GM12878 (cell line): ENCODE data around the gene RASGRP3. TPM values are rescaled to one million over a fixed set of nuclear protein-coding genes. Genes with fewer than 3 reads are reported as not detected.
"Not testable (repeated sequence)": the region's sequence is repeated elsewhere in the genome, so short reads cannot be mapped to it uniquely, and the experiment has no call there.

ENCODE experiments used
- ATAC-seq: fragments of 200-7000 bp; cut with Tn5 transposase; 3 replicates; pipeline ENCODE4 v1.9.1; 2020; ENCODE audit warnings: mild to moderate bottlenecking, moderate library complexity
- BruUV-seq: library from RNA; stranded (reverse); fragments of 400-500 nt; replicated peaks from 2 replicates; lab custom pipeline; 2021; lab: Mats Ljungman, UMichigan
- CTCF ChIA-PET: fragments of 300-600 bp; sonication (Branson Sonifier 250); formaldehyde crosslinking; extraction: SDS; loops from one replicate; lab custom pipeline; 2021; ENCODE audit warnings: inconsistent platforms; lab: Yijun Ruan, JAX
- POLR2A ChIA-PET: fragments of 350-600 bp; formaldehyde crosslinking; extraction: SDS; loops from one replicate; lab custom pipeline; 2021; ENCODE audit warnings: inconsistent platforms; lab: Charles Lee
- RAD21 ChIA-PET: fragments of 300-600 bp; sonication (Branson Sonifier 250); formaldehyde crosslinking; loops from one replicate; lab custom pipeline; 2023; ENCODE audit warnings: antibody characterized with exemption; ENCODE audit not compliant: unreplicated experiment; lab: Charles Lee
- SMC1A ChIA-PET: fragments of 300-600 bp; sonication (Branson Sonifier 250); formaldehyde crosslinking; loops from one replicate; lab custom pipeline; 2023; ENCODE audit not compliant: unreplicated experiment, uncharacterized antibody; lab: Charles Lee
- DNase-seq: peaks from one replicate; pipeline ENCODE4 v3.0.0-alpha.2; 2011; ENCODE audit warnings: low read depth, low spot score
- FAIRE-seq: peaks from 3 replicates; lab custom pipeline; 2011; peaks lifted over from hg19 to GRCh38; lab: Jason Lieb, UNC
- H2AFZ ChIP-seq: 2 replicates; pipeline ENCODE4 v1.6.0; 2011; ENCODE audit warnings: low read depth, low read length, control low read depth; ENCODE audit not compliant: control insufficient read depth
- H3K27ac ChIP-seq: 2 replicates; pipeline ENCODE4 v1.5.1; 2011; ENCODE audit warnings: control low read depth; ENCODE audit not compliant: control insufficient read depth, insufficient read depth
- H3K27me3 ChIP-seq, 2 experiments: replicated peaks in 1 of 2; 2 replicates each; pipeline versions ENCODE4 v1.6.0 to v1.6.1; 2011; ENCODE audit warnings: low read length in 1 of 2; ENCODE audit not compliant: control insufficient read depth in 2 of 2, insufficient read depth in 2 of 2
- H3K36me3 ChIP-seq, 2 experiments: 2 replicates each; pipeline ENCODE4 v1.5.1; 2011; ENCODE audit warnings: low read length in 1 of 2; ENCODE audit not compliant: control insufficient read depth in 2 of 2, insufficient read depth in 2 of 2
- H3K4me1 ChIP-seq: 2 replicates; pipeline ENCODE4 v1.6.1; 2011; ENCODE audit warnings: mild to moderate bottlenecking, low read length, moderate library complexity, mixed read lengths; ENCODE audit not compliant: control insufficient read depth, insufficient read depth
- H3K4me2 ChIP-seq: 2 replicates; pipeline ENCODE4 v1.6.0; 2011; ENCODE audit warnings: control low read depth; ENCODE audit not compliant: control insufficient read depth, insufficient read depth
- H3K4me3 ChIP-seq: fragments of 200-600 bp; sonication (generic); 2 replicates; pipeline ENCODE4 v1.5.1; 2016
- H3K79me2 ChIP-seq: 2 replicates; pipeline ENCODE4 v1.6.0; 2011; ENCODE audit warnings: low read length; ENCODE audit not compliant: control insufficient read depth, insufficient read depth
- H3K9ac ChIP-seq: 2 replicates; pipeline ENCODE4 v1.8.0; 2011; ENCODE audit warnings: low read length, control low read depth, mixed read lengths; ENCODE audit not compliant: control insufficient read depth, insufficient read depth
- H3K9me3 ChIP-seq: replicated peaks from 3 replicates; pipeline ENCODE4 v1.5.1; 2011; ENCODE audit warnings: mild to moderate bottlenecking, low read length; ENCODE audit not compliant: control insufficient read depth, insufficient read depth
- H4K20me1 ChIP-seq: 2 replicates; pipeline ENCODE4 v1.6.0; 2011; ENCODE audit not compliant: control insufficient read depth, insufficient read depth
- SKIL ChIP-seq: fragments of 450-650 bp; IDR thresholded peaks from 2 replicates; pipeline ENCODE4 v1.6.1; 2017; ENCODE audit warnings: mild to moderate bottlenecking, low read depth, inconsistent platforms; ENCODE audit not compliant: poor library complexity, severe bottlenecking
- WGBS: methylation state at CpG from one replicate; pipeline ENCODE4 v1.1.6; 2016; ENCODE audit warnings: low lambda C conversion rate; ENCODE audit not compliant: insufficient replicate concordance, insufficient coverage; ENCODE audit errors: missing lambda C conversion rate; 5-methylcytosine and 5-hydroxymethylcytosine counted together
- in situ Hi-C: fragments of 300-500 bp; cut with MboI; formaldehyde crosslinking; loops from 9 replicates; pipeline ENCODE4 v1.14.3; 2018; ENCODE audit warnings: mixed read lengths
- intact Hi-C: fragments of 100-400 bp; cut with micrococcal nuclease; formaldehyde crosslinking; loops from one replicate; pipeline ENCODE4 v1.14.2; 2022; ENCODE audit not compliant: unreplicated experiment
- polyA plus RNA-seq, 11 experiments: library from polyadenylated mRNA; depleted of rRNA in 4 of 11; unstranded in 6 of 11; stranded (reverse) in 5 of 11; fragments of >200 nt; fragmentation: Nextera tagmentation in 4 of 11; fragmentation: Illumina TruSeq in 1 of 11; extraction: Ambion mirVana in 4 of 11; extraction: Trizol in 1 of 11; gene quantifications; 1 replicate in 1 of 11; 2 replicates in 10 of 11; pipeline versions ENCODE4 v1.2.1 to v1.2.3, GENCODE V29; 2011 to 2016; ENCODE audit warnings: inconsistent platforms in 2 of 11, missing spikeins in 2 of 11, low read depth in 1 of 11
- total RNA-seq, 4 experiments: library from RNA; depleted of rRNA in 3 of 4; stranded (reverse); fragments of >200 nt in 3 of 4; fragmentation: Illumina TruSeq in 1 of 4; extraction: Trizol in 1 of 4; gene quantifications; 2 replicates each; pipeline versions ENCODE4 v1.2.1 to v1.2.3, GENCODE V29; 2013 to 2021
- TF ChIP-seq, protein P1 (sequence below), 3 experiments: IDR thresholded peaks in 2 of 3; conservative IDR thresholded peaks in 1 of 3; 2 replicates each; pipeline ENCODE4 v1.5.1; 2011; ENCODE audit warnings: low read depth in 3 of 3, low read length in 3 of 3, mild to moderate bottlenecking in 3 of 3, control low read depth in 2 of 3, moderate library complexity in 2 of 3, inconsistent platforms in 1 of 3, mixed read lengths in 1 of 3; ENCODE audit not compliant: control insufficient read depth in 2 of 3, insufficient read depth in 1 of 3; ENCODE audit errors: extremely low read depth in 1 of 3

Gene RASGRP3
- total and polyA plus RNA-seq, 10 of the 15 experiments (the other 5 are each of a cell fraction or from before 2014, with no cell fraction given), result 31.6 to 106 (median 64.7) TPM

GRCh38 chr2:33459745-33460144, 16.7 kb upstream of the RASGRP3 start:
- H3K27me3 ChIP-seq, result no peaks in the 10 kb centered on the region
- H3K4me3 ChIP-seq, result no peak overlapping the region
- FAIRE-seq, result no peak
- no peaks in the 10 kb centered on the region for H3K79me2 ChIP-seq
- BruUV-seq, result no TSS peak
- no peak for DNase-seq
- ChIA-PET POLR2A (no interaction called here), SMC1A (interaction anchor here (0.7 kb wide), 1 partner anchor 16 kb away, joined by 3 read pairs; no protein-coding TSS in a partner anchor), RAD21 (no interaction called here), CTCF (interaction anchor here (0.5 kb wide), 1 partner anchor 50 kb away, joined by 6 read pairs; no protein-coding TSS in a partner anchor)
- no peaks in the 10 kb centered on the region for H3K9me3 ChIP-seq
- H3K9ac ChIP-seq, result no peak overlapping the region
- no peak overlapping the region for H3K4me2 ChIP-seq
- no peaks in the 10 kb centered on the region for H4K20me1 ChIP-seq
- 93% methylated on average over 2 of the region's 2 CpGs for WGBS
- intact Hi-C loops, result no loop called here
- no peak for ATAC-seq
- TF ChIP-seq, protein P1, sequence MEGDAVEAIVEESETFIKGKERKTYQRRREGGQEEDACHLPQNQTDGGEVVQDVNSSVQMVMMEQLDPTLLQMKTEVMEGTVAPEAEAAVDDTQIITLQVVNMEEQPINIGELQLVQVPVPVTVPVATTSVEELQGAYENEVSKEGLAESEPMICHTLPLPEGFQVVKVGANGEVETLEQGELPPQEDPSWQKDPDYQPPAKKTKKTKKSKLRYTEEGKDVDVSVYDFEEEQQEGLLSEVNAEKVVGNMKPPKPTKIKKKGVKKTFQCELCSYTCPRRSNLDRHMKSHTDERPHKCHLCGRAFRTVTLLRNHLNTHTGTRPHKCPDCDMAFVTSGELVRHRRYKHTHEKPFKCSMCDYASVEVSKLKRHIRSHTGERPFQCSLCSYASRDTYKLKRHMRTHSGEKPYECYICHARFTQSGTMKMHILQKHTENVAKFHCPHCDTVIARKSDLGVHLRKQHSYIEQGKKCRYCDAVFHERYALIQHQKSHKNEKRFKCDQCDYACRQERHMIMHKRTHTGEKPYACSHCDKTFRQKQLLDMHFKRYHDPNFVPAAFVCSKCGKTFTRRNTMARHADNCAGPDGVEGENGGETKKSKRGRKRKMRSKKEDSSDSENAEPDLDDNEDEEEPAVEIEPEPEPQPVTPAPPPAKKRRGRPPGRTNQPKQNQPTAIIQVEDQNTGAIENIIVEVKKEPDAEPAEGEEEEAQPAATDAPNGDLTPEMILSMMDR (IDR thresholded peaks at IDR 0.05 in 2 of 3, conservative IDR thresholded peaks at IDR 0.05 in 1 of 3; ENCODE audit: control insufficient read depth in 2 of 3, extremely low read depth in 1 of 3, insufficient read depth in 1 of 3, low read depth in 3 of 3, low read length in 3 of 3), result no peak
- TF ChIP-seq SKIL, result no peak
- H3K36me3 ChIP-seq, result no peaks in the 10 kb centered on the region
- no peak overlapping the region for H3K27ac ChIP-seq
- in situ Hi-C loops, result no loop called here
- H3K4me1 ChIP-seq, result no peaks in the 10 kb centered on the region
- H2AFZ ChIP-seq, result no peak overlapping the region

GRCh38 chr2:33462512-33462911, 13.9 kb upstream of the RASGRP3 start:
- SMC1A ChIA-PET, H4K20me1 ChIP-seq, H3K27ac ChIP-seq, H3K79me2 ChIP-seq, FAIRE-seq, H3K4me3 ChIP-seq, POLR2A ChIA-PET, H3K36me3 ChIP-seq, in situ Hi-C loops, intact Hi-C loops, DNase-seq, BruUV-seq, H3K9ac ChIP-seq, H2AFZ ChIP-seq, ATAC-seq, H3K4me1 ChIP-seq, H3K4me2 ChIP-seq, H3K9me3 ChIP-seq, H3K27me3 ChIP-seq: not testable (repeated sequence)
- ChIA-PET CTCF (interaction anchor here (1.1 to 1.4 kb wide), 3 partner anchors 13 to 121 kb away, joined by 3 to 5 read pairs (median 4); no protein-coding TSS in a partner anchor), RAD21 (interaction anchor here (1.2 kb wide), 1 partner anchor 14 kb away, joined by 3 read pairs; the partner anchor contains the start of gene RASGRP3)
- 79% methylated on average over 8 of the region's 8 CpGs for WGBS
